NT2/D1 (cell line): ENCODE results near the gene NOTO.

Experiments used
- DNase-seq: peaks from one replicate; pipeline ENCODE4 v3.0.0-alpha.2; 2011; ENCODE audit warnings: low read depth, low spot score
- H3K27me3 ChIP-seq: 2 replicates; pipeline ENCODE4 v1.6.0; 2011; ENCODE audit warnings: mild to moderate bottlenecking; ENCODE audit not compliant: insufficient read length, insufficient read depth
- H3K36me3 ChIP-seq: 2 replicates; pipeline ENCODE4 v1.6.1; 2011; ENCODE audit warnings: mild to moderate bottlenecking, low read length, mixed read lengths; ENCODE audit not compliant: insufficient read depth, insufficient read length
- H3K4me1 ChIP-seq: 2 replicates; pipeline ENCODE4 v1.5.1; 2011; ENCODE audit not compliant: insufficient read depth, insufficient read length
- H3K4me3 ChIP-seq: 2 replicates; pipeline ENCODE4 v1.5.1; 2011; ENCODE audit warnings: low read depth; ENCODE audit not compliant: insufficient read length
- H3K9ac ChIP-seq: 2 replicates; pipeline ENCODE4 v1.6.0; 2011; ENCODE audit warnings: low read depth; ENCODE audit not compliant: insufficient read length
- H3K9me3 ChIP-seq: 2 replicates; pipeline ENCODE4 v1.5.1; 2011; ENCODE audit warnings: mild to moderate bottlenecking, low read length; ENCODE audit not compliant: insufficient read depth
- SUZ12 ChIP-seq: IDR thresholded peaks from 2 replicates; pipeline ENCODE4 v1.6.1; 2011; ENCODE audit not compliant: insufficient read length, insufficient read depth; ENCODE audit errors: extremely low read depth
- YY1 ChIP-seq: IDR thresholded peaks from 2 replicates; pipeline ENCODE4 v1.6.1; 2011; ENCODE audit not compliant: insufficient read length, insufficient read depth
- ZNF274 ChIP-seq: IDR thresholded peaks from 2 replicates; pipeline ENCODE4 v1.6.1; 2011; ENCODE audit warnings: mild to moderate bottlenecking, low read depth, low read length

NOTO gene

GRCh38 chr2:73232403-73233153 is 30.2 kb downstream of the NOTO start:
- Histone ChIP-seq H3K4me3 (peak overlapping the region; percentile 58), H3K27me3 (no peaks in the 10 kb centered on the region), H3K9me3 (no peaks in the 10 kb centered on the region), H3K9ac (peak overlapping the region; percentile 77), H3K36me3 (peaks cover 40% of the 10 kb centered on the region), H3K4me1 (peaks cover 4% of the 10 kb centered on the region)
- TF ChIP-seq ZNF274, result no peak
- no peak for TF ChIP-seq SUZ12
- no peak for TF ChIP-seq YY1
- no peak for DNase-seq

- H3K9me3 ChIP-seq, result no peaks in the 10 kb centered on the region
- no peaks in the 10 kb centered on the region for H3K27me3 ChIP-seq
- peak within 1 kb of the TSS; percentile 100 for H3K9ac ChIP-seq
- peaks cover 39% of the 10 kb centered on the region for H3K36me3 ChIP-seq
- peak; percentile 99 for DNase-seq
- no peak for TF ChIP-seq ZNF274
- TF ChIP-seq YY1, result no peak
- TF ChIP-seq SUZ12, result no peak
- H3K4me3 ChIP-seq, result peak within 1 kb of the TSS; percentile 94
- peaks cover 4% of the 10 kb centered on the region for H3K4me1 ChIP-seq
Measured at GRCh38 chr2:73233154-73233931, 31.0 kb downstream of the NOTO start, which contains the start of gene PRADC1. Gene PRADC1, minus strand, starts transcription at chr2:73233239. Its CDS starts 79 bp downstream, at chr2:73233160.

GRCh38 chr2:73233932-73234832 is 31.8 kb downstream of the NOTO start, which contains the start of gene CCT7:
Gene CCT7, plus strand, starts transcription at chr2:73234308. Its CDS starts 71 bp downstream, at chr2:73234379.
- no peaks in the 10 kb centered on the region for H3K27me3 ChIP-seq
- H3K9me3 ChIP-seq, result no peaks in the 10 kb centered on the region
- H3K4me3 ChIP-seq, result peak within 1 kb of the TSS; percentile 94
- peaks cover 42% of the 10 kb centered on the region for H3K36me3 ChIP-seq
- TF ChIP-seq YY1, result no peak
- TF ChIP-seq ZNF274, result no peak
- TF ChIP-seq SUZ12, result no peak
- H3K4me1 ChIP-seq, result peaks cover 8% of the 10 kb centered on the region
- H3K9ac ChIP-seq, result peak within 1 kb of the TSS; percentile 100
- DNase-seq, result peak; percentile 82

- no peak for DNase-seq
- Histone ChIP-seq H3K9me3 (no peaks in the 10 kb centered on the region), H3K27me3 (no peaks in the 10 kb centered on the region), H3K4me3 (peak overlapping the region; percentile 94), H3K9ac (peak overlapping the region; percentile 100), H3K4me1 (peaks cover 8% of the 10 kb centered on the region), H3K36me3 (peaks cover 55% of the 10 kb centered on the region)
- TF ChIP-seq YY1 (no peak), ZNF274 (no peak), SUZ12 (no peak)
Measured at GRCh38 chr2:73235315-73236028, 33.1 kb downstream of the NOTO start.

GRCh38 chr2:73237168-73237567 is 34.8 kb downstream of the NOTO start:
- Histone ChIP-seq H3K4me1 (peaks cover 8% of the 10 kb centered on the region), H3K9ac (no peak overlapping the region), H3K27me3 (no peaks in the 10 kb centered on the region), H3K9me3 (no peaks in the 10 kb centered on the region), H3K4me3 (no peak overlapping the region), H3K36me3 (peaks cover 67% of the 10 kb centered on the region)
- no peak for TF ChIP-seq YY1
- TF ChIP-seq ZNF274, result no peak
- no peak for TF ChIP-seq SUZ12
- DNase-seq, result no peak

- no peaks in the 10 kb centered on the region for H3K9me3 ChIP-seq
- DNase-seq, result no peak
- H3K36me3 ChIP-seq, result peaks cover 75% of the 10 kb centered on the region
- H3K9ac ChIP-seq, result no peak overlapping the region
- H3K4me1 ChIP-seq, result peaks cover 9% of the 10 kb centered on the region
- TF ChIP-seq ZNF274 (no peak), YY1 (no peak), SUZ12 (no peak)
- H3K4me3 ChIP-seq, result no peak overlapping the region
- H3K27me3 ChIP-seq, result no peaks in the 10 kb centered on the region
Measured at GRCh38 chr2:73238149-73238548, 35.8 kb downstream of the NOTO start.
